ENCODE results near the gene LHPP.
"Not testable (repeated sequence)": the region's sequence is repeated elsewhere in the genome, so short reads cannot be mapped to it uniquely, and the experiment has no call there.

The LHPP gene

GRCh38 chr10:124461642-124462347, at the start of gene LHPP:
Gene LHPP, plus strand, starts transcription at chr10:124461823. Its CDS starts 40 bp downstream, at chr10:124461863.
- DNase-seq (ENCODE audit: low spot score): peak; percentile 94

GRCh38 chr10:124414076-124414475, 47.5 kb upstream of the LHPP start:
- DNase-seq (ENCODE audit: low spot score): peak; percentile 48

- no peak for DNase-seq (ENCODE audit: low spot score)
Measured at GRCh38 chr10:124415210-124415609, 46.4 kb upstream of the LHPP start.

- peak; percentile 8 for DNase-seq (ENCODE audit: low spot score)
Measured at GRCh38 chr10:124416733-124417132, 44.9 kb upstream of the LHPP start.

- peak; percentile 71 for DNase-seq (ENCODE audit: low spot score)
Measured at GRCh38 chr10:124417895-124418725, 43.5 kb upstream of the LHPP start.

GRCh38 chr10:124418726-124419501, 42.7 kb upstream of the LHPP start, which contains the start of gene OAT:
Gene OAT, minus strand, starts transcription at chr10:124418923. Its CDS starts 6,752 bp downstream, at chr10:124412171.
- DNase-seq (ENCODE audit: low spot score): peak; percentile 99

- DNase-seq (ENCODE audit: low spot score): no peak
Measured at GRCh38 chr10:124419635-124420034, 42.0 kb upstream of the LHPP start.

GRCh38 chr10:124420254-124420653, 41.4 kb upstream of the LHPP start:
- DNase-seq (ENCODE audit: low spot score): no peak

GRCh38 chr10:124422742-124423141, 38.9 kb upstream of the LHPP start:
- no peak for DNase-seq (ENCODE audit: low spot score)

- DNase-seq (ENCODE audit: low spot score): no peak
Measured at GRCh38 chr10:124423813-124424212, 37.8 kb upstream of the LHPP start.

GRCh38 chr10:124425227-124425962, 36.2 kb upstream of the LHPP start:
- DNase-seq (ENCODE audit: low spot score): no peak

GRCh38 chr10:124428207-124428777, 33.3 kb upstream of the LHPP start:
- no peak for DNase-seq (ENCODE audit: low spot score)

- DNase-seq (ENCODE audit: low spot score): no peak
Measured at GRCh38 chr10:124429576-124429975, 32.0 kb upstream of the LHPP start.

GRCh38 chr10:124430077-124430476, 31.5 kb upstream of the LHPP start:
- no peak for DNase-seq (ENCODE audit: low spot score)

- no peak for DNase-seq (ENCODE audit: low spot score)
Measured at GRCh38 chr10:124433461-124433860, 28.2 kb upstream of the LHPP start.

GRCh38 chr10:124435683-124436082, 25.9 kb upstream of the LHPP start:
- DNase-seq (ENCODE audit: low spot score): not testable (repeated sequence)

- no peak for DNase-seq (ENCODE audit: low spot score)
Measured at GRCh38 chr10:124436191-124436638, 25.4 kb upstream of the LHPP start.

- not testable (repeated sequence) for DNase-seq (ENCODE audit: low spot score)
Measured at GRCh38 chr10:124441694-124442093, 19.9 kb upstream of the LHPP start.

GRCh38 chr10:124446830-124447750, 14.5 kb upstream of the LHPP start:
- DNase-seq (ENCODE audit: low spot score): no peak

Measured in AG08395 (cell line).